Stomach (tissue), 9 donors: ENCODE results near the gene NMT1. TPM values are rescaled to one million over a fixed set of nuclear protein-coding genes. Genes with fewer than 3 reads are reported as not detected.
A peak's percentile ranks its signal among the peaks of the same experiment; 100 is the strongest.

Source experiments
- DNase-seq, 2 donors: peaks; one replicate each; pipeline versions ENCODE4 v3.0.0 to v3.0.0-alpha.2; 2013 to 2019
- H3K27ac ChIP-seq, 5 donors: fragments of 200-600 bp in 4 of 5; sonication (generic) in 4 of 5; one replicate each; pipeline ENCODE4 v1.5.1; 2013 to 2019; ENCODE audit warnings: mild to moderate bottlenecking in 1 of 5, moderate library complexity in 1 of 5
- H3K27me3 ChIP-seq, 3 donors: fragments of 200-600 bp; sonication (generic); one replicate each; pipeline ENCODE4 v1.5.1; 2017 to 2019; ENCODE audit warnings: mixed run types in 1 of 3
- H3K36me3 ChIP-seq, 4 donors: fragments of 200-600 bp; sonication (generic); 1 replicate in 3 of 4; 2 replicates in 1 of 4; pipeline ENCODE4 v1.5.1; 2016 to 2019
- H3K4me1 ChIP-seq, 4 donors: fragments of 200-600 bp; sonication (generic); one replicate each; pipeline ENCODE4 v1.5.1; 2016 to 2019
- H3K4me3 ChIP-seq, 4 donors: fragments of 200-600 bp; sonication (generic) in 3 of 4; one replicate each; pipeline ENCODE4 v1.5.1; 2016 to 2019; ENCODE audit warnings: mild to moderate bottlenecking in 1 of 4
- H3K9me3 ChIP-seq, 4 donors: fragments of 200-600 bp; sonication (generic); one replicate each; pipeline ENCODE4 v1.5.1; 2016 to 2019
- EP300 ChIP-seq: sonication (generic); formaldehyde crosslinking; IDR thresholded peaks from one replicate; pipeline ENCODE4 v1.6.1; 2017; ENCODE audit warnings: antibody characterized with exemption
- POLR2A ChIP-seq, 4 donors: fragments of 450-650 bp; IDR thresholded peaks; one replicate each; pipeline ENCODE4 v1.6.1; 2016; ENCODE audit warnings: antibody characterized with exemption in 4 of 4, control low read depth in 2 of 4, mild to moderate bottlenecking in 1 of 4, moderate library complexity in 1 of 4
- POLR2AphosphoS5 ChIP-seq, 3 donors: sonication (generic); formaldehyde crosslinking; IDR thresholded peaks; one replicate each; pipeline ENCODE4 v1.6.1; 2016; ENCODE audit warnings: antibody characterized with exemption in 3 of 3
- WGBS, 5 donors: extraction: QIAGEN DNeasy Blood & Tissue Kit in 3 of 5; methylation state at CpG; one replicate each; pipeline versions ENCODE4 v1.1.5 to v1.1.7; 2013 to 2018; 5-methylcytosine and 5-hydroxymethylcytosine counted together
- intact Hi-C: fragments of 100-400 bp; cut with DNase I; formaldehyde crosslinking; loops from one replicate; pipeline ENCODE4 v1.15.1; 2023; ENCODE audit warnings: low total_unique reads
- polyA plus RNA-seq, 3 donors: library from polyadenylated mRNA; stranded (reverse); fragments of 200-250 nt; gene quantifications; one replicate each; pipeline ENCODE4 v1.2.3, GENCODE V29; 2013
- total RNA-seq, 5 donors: library from RNA; depleted of rRNA; stranded (reverse); fragments of >200 nt; gene quantifications; one replicate each; pipeline versions ENCODE4 v1.1.0 to v1.2.3, GENCODE V29; 2014 to 2016
- TF ChIP-seq, protein P1 (sequence below), 7 experiments: fragments of 450-650 bp in 4 of 7; fragments of 200-600 bp in 3 of 7; sonication (generic) in 3 of 7; IDR thresholded peaks; one replicate each; pipeline ENCODE4 v1.5.1; 2016 to 2019; ENCODE audit warnings: antibody characterized with exemption in 7 of 7, control low read depth in 2 of 7, mild to moderate bottlenecking in 1 of 7
- donor health status: healthy with polysubstance abuse.
- donor health status: Bipolar disorder and iron deficiency.
- donor health status: healthy.

NMT1 gene
- total and polyA plus RNA-seq, 8 donors: 23.3 to 230 (median 73.5) TPM

- H3K27ac ChIP-seq: no peak overlapping the region
- no peaks in the 10 kb centered on the region for H3K9me3 ChIP-seq
- DNase-seq: no peak
- intact Hi-C loops: no loop called here
- H3K36me3 ChIP-seq: peaks cover 68 to 100% (median 97%) of the 10 kb centered on the region in 4 donors
- H3K4me3 ChIP-seq: no peak overlapping the region
- H3K27me3 ChIP-seq: no peaks in the 10 kb centered on the region
- TF ChIP-seq POLR2A (IDR thresholded peaks at IDR 0.05) (no peak), EP300 (no peak), POLR2AphosphoS5 (IDR thresholded peaks at IDR 0.05) (no peak)
- TF ChIP-seq, protein P1, sequence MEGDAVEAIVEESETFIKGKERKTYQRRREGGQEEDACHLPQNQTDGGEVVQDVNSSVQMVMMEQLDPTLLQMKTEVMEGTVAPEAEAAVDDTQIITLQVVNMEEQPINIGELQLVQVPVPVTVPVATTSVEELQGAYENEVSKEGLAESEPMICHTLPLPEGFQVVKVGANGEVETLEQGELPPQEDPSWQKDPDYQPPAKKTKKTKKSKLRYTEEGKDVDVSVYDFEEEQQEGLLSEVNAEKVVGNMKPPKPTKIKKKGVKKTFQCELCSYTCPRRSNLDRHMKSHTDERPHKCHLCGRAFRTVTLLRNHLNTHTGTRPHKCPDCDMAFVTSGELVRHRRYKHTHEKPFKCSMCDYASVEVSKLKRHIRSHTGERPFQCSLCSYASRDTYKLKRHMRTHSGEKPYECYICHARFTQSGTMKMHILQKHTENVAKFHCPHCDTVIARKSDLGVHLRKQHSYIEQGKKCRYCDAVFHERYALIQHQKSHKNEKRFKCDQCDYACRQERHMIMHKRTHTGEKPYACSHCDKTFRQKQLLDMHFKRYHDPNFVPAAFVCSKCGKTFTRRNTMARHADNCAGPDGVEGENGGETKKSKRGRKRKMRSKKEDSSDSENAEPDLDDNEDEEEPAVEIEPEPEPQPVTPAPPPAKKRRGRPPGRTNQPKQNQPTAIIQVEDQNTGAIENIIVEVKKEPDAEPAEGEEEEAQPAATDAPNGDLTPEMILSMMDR (IDR thresholded peaks at IDR 0.05): no peak
- peaks cover 14 to 43% (median 23%) of the 10 kb centered on the region in 4 donors for H3K4me1 ChIP-seq
- 89 to 95% (median 92%) methylated on average over 5 of the region's 5 CpGs for WGBS, 5 donors
These were observed 26.9 kb downstream of the NMT1 start for GRCh38 chr17:45087978-45088377.

DNA sequence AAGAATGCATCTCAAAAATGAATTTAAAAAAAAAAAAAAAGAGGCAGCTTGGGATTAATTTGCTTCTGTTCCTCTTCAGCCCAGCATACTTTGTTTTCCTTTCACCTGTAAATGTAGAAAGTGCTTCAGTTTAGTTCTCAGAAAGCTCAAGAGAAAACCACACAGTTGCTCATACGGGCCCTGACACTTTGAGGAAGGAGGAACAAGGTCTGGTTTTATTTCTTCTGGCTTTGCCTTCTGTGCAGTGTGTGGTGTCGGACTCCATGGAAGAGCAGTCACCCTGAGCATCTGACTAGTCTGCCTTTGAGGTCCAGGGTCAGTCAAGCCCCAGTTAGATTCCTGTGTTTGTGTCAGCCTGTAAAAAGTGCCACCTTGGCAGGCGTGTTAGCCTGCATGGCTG, 27.6 kb downstream of the NMT1 start:
- Histone ChIP-seq H3K36me3 (peaks cover 65 to 100% (median 97%) of the 10 kb centered on the region in 4 donors), H3K4me1 (peaks cover 21 to 50% (median 30%) of the 10 kb centered on the region in 4 donors), H3K27me3 (no peaks in the 10 kb centered on the region), H3K9me3 (no peaks in the 10 kb centered on the region), H3K4me3 (no peak overlapping the region), H3K27ac (peak overlapping the region in 1 of 5 donors; percentile 86)
- WGBS, 5 donors: 81 to 88% (median 84%) methylated on average over 3 of the region's 3 CpGs
- TF ChIP-seq, protein P1 (IDR thresholded peaks at IDR 0.05): no peak
- intact Hi-C loops: no loop called here
- no peak for DNase-seq

DNA sequence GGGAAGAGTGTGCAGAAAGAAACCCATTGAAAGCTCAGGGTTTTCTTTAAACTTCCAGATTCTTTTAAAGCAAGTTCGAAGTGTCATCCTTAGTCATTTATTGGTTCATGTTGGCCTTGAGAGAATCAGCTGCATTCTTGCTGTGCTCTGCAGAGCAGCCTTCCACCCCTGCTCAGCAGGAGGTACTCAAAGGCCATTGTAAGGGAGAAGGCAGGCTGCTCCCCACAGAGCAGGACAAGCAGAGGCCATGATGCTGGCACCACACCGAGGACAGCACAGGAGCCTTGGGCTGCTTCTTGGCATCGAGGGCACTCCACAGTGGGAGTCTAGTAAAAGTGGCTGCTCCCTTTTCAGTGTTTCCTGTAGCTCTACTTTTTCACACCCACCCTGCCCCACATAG, 29.6 kb downstream of the NMT1 start:
- H3K4me3 ChIP-seq: no peak overlapping the region
- WGBS, 5 donors: 73 to 82% (median 76%) methylated on average over 3 of the region's 3 CpGs
- H3K4me1 ChIP-seq: peaks cover 28 to 59% (median 41%) of the 10 kb centered on the region in 4 donors
- intact Hi-C loops: no loop called here
- no peak for DNase-seq
- H3K27me3 ChIP-seq: no peaks in the 10 kb centered on the region
- peak overlapping the region in 3 of 5 donors; percentile 47 to 86 (median 84) for H3K27ac ChIP-seq
- H3K36me3 ChIP-seq: peaks cover 70 to 100% (median 97%) of the 10 kb centered on the region in 4 donors
- TF ChIP-seq POLR2A (IDR thresholded peaks at IDR 0.05) (no peak), EP300 (no peak), POLR2AphosphoS5 (IDR thresholded peaks at IDR 0.05) (no peak)
- TF ChIP-seq, protein P1 (IDR thresholded peaks at IDR 0.05): no peak
- no peaks in the 10 kb centered on the region for H3K9me3 ChIP-seq

GRCh38 chr17:45091778-45092425, 30.8 kb downstream of the NMT1 start:
- TF ChIP-seq POLR2AphosphoS5 (IDR thresholded peaks at IDR 0.05): no peak
- no peak for TF ChIP-seq EP300
- no peak for TF ChIP-seq POLR2A (IDR thresholded peaks at IDR 0.05)
- TF ChIP-seq, protein P1 (IDR thresholded peaks at IDR 0.05): no peak

More at GRCh38 chr17:45091778-45092425, 30.8 kb downstream of the NMT1 start:
- Histone ChIP-seq H3K9me3 (no peaks in the 10 kb centered on the region), H3K4me3 (no peak overlapping the region), H3K36me3 (peaks cover 72 to 100% (median 97%) of the 10 kb centered on the region in 4 donors), H3K4me1 (peaks cover 28 to 65% (median 43%) of the 10 kb centered on the region in 4 donors), H3K27me3 (no peaks in the 10 kb centered on the region), H3K27ac (peak overlapping the region; percentile 9 to 86 (median 85))
- DNase-seq: no peak
- intact Hi-C loops: no loop called here
- WGBS, 5 donors: 85 to 92% (median 88%) methylated on average over 11 of the region's 11 CpGs
